ENCODE results near the gene PLCB4. TPM values are rescaled to one million over a fixed set of nuclear protein-coding genes. Genes with fewer than 3 reads are reported as not detected.

Gene PLCB4
- total and polyA plus RNA-seq, 7 donors: 0.90 to 6.7 (median 2.1) TPM

DNA sequence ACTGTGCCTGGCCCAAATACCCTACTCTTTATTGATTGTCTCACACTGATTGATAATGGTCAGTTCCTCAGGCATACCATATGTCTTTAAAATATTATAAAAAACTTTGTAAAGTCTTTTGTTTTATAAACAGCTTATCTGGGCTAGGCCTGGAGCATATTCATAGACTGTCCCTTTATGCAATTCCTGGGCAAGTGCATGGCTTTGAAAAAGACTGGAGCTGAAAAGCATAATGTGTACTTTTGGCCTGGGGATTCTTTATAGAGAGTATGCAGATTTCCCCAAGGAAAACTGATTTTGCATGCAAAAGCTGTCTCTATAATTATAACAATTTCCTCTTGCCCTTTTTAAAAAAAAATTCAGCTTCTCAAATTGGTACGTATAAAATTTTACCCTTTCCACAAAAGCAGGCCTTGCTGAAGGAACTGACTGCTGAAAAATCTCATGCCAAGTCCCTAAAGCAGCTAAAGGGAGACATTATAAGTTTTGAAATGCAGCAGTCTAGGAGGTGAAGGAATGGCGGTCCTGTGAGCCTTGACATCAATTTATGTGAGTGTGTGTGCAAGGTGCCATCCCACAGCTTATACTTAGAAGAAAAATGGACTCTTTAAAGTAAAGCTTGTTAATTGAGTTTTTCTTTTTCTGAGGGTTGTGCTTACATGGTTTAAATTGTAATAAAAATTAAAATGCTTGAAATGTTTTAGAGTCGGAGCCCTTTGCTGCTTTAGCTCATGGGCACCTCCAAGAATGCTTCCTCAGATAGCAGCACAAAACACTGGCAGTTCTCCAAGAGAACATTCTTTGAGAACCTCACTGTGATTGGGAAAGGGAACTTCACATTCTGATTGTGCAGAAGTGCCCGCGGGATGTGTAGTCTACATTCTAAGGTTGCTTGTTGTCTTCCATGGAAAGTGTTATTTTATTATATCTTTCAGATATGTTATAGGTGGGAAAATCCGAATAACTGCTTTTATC is 43.9 kb downstream of the PLCB4 start:
- no peaks in the 10 kb centered on the region for H3K27me3 ChIP-seq (ENCODE audit: insufficient read depth in 3 of 3, low read length in 2 of 3)
- ATAC-seq (peak in 1 of 4 donors; percentile 48), DNase-seq (no peak)
- TF ChIP-seq, protein P1, sequence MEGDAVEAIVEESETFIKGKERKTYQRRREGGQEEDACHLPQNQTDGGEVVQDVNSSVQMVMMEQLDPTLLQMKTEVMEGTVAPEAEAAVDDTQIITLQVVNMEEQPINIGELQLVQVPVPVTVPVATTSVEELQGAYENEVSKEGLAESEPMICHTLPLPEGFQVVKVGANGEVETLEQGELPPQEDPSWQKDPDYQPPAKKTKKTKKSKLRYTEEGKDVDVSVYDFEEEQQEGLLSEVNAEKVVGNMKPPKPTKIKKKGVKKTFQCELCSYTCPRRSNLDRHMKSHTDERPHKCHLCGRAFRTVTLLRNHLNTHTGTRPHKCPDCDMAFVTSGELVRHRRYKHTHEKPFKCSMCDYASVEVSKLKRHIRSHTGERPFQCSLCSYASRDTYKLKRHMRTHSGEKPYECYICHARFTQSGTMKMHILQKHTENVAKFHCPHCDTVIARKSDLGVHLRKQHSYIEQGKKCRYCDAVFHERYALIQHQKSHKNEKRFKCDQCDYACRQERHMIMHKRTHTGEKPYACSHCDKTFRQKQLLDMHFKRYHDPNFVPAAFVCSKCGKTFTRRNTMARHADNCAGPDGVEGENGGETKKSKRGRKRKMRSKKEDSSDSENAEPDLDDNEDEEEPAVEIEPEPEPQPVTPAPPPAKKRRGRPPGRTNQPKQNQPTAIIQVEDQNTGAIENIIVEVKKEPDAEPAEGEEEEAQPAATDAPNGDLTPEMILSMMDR (IDR thresholded peaks at IDR 0.05): no peak
- no peaks in the 10 kb centered on the region for H3K4me1 ChIP-seq
- intact Hi-C loops (cut with DNase I): no loop called here
- no peak overlapping the region for H3K4me3 ChIP-seq
- no peak overlapping the region for H3K27ac ChIP-seq
- H3K9me3 ChIP-seq: no peaks in the 10 kb centered on the region
- H3K36me3 ChIP-seq (ENCODE audit: insufficient read depth in 1 of 2, low read depth in 1 of 2): no peaks in the 10 kb centered on the region
- WGBS, 3 donors: 40 to 49% (median 40%) methylated on average over 6 of the region's 6 CpGs

DNA sequence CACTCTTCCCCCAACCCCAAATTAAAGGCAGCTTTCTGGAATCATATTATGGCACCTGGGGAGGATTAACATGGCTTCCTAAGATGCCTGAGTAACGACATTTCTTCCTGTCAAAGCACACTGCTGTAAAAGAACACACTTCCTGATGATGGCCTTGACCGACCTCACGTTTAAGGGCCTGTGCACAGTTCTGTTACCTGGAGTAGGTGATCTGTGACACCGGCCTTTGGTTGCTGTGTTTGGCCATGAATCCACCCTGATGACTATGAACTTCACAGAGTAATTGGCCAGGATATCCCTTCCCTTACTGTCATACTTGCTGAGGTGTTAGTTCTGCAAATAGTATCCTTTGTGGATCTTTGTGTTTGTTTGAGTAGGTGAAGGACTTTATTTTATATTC is 45.8 kb downstream of the PLCB4 start:
- no peaks in the 10 kb centered on the region for H3K9me3 ChIP-seq
- no peaks in the 10 kb centered on the region for H3K27me3 ChIP-seq (ENCODE audit: insufficient read depth in 3 of 3, low read length in 2 of 3)
- no peak for ATAC-seq
- H3K36me3 ChIP-seq (ENCODE audit: insufficient read depth in 1 of 2, low read depth in 1 of 2): no peaks in the 10 kb centered on the region
- TF ChIP-seq, protein P1 (IDR thresholded peaks at IDR 0.05): no peak
- intact Hi-C loops (cut with DNase I): no loop called here
- DNase-seq: no peak
- 68 to 73% (median 71%) methylated on average over 4 of the region's 4 CpGs for WGBS, 3 donors
- no peak overlapping the region for H3K4me3 ChIP-seq
- no peak overlapping the region for H3K27ac ChIP-seq
- no peaks in the 10 kb centered on the region for H3K4me1 ChIP-seq

DNA sequence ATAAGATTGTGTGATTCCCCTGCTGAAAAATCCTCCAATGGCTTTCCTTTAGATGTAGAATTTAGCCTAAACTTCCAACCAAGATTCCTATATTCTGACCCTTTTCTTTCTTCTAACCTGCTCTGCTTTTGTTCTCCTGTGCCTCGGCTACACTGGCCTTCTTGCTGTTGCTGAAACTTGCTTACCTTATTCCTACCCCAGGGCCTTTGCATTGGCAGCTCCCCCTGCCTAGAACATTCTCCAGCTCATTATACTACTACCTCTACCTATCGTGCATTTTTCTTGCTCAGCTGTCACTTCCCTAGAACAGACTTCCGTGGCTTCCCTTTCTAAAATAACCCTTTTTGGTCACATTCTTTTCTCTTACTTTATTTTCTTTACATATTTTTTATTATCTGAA is 48.7 kb downstream of the PLCB4 start:
- no peaks in the 10 kb centered on the region for H3K36me3 ChIP-seq (ENCODE audit: insufficient read depth in 1 of 2, low read depth in 1 of 2)
- H3K4me1 ChIP-seq: peaks cover 2% of the 10 kb centered on the region
- TF ChIP-seq, protein P1 (IDR thresholded peaks at IDR 0.05): no peak
- DNase-seq (no peak), ATAC-seq (no peak)
- H3K4me3 ChIP-seq: no peak overlapping the region
- intact Hi-C loops (cut with DNase I): no loop called here
- WGBS, 3 donors: 84 to 91% (median 90%) methylated on average over 3 of the region's 3 CpGs
- no peaks in the 10 kb centered on the region for H3K27me3 ChIP-seq (ENCODE audit: insufficient read depth in 3 of 3, low read length in 2 of 3)
- H3K27ac ChIP-seq: no peak overlapping the region
- H3K9me3 ChIP-seq: no peaks in the 10 kb centered on the region

DNA sequence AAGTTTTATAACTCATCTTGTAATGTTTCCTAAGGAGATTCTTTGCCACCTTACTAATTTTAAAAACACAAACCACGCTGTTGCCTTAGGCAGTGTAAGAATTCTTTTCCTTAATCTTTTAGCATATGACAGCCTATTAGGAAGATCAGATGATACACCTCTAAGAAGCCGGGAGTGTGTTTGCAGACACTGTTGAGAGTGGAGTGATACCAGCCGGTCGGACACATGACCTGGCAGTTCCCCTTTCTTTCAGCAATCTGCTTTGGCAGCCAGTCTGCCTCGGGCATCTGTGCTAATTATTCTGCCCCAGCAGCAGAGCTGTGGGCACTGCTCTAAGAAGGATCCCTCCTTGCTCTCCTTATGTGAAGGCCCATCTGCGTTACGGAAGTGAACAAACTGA is 50.9 kb downstream of the PLCB4 start:
- Histone ChIP-seq H3K4me1 (peaks cover 2% of the 10 kb centered on the region), H3K27ac (no peak overlapping the region), H3K36me3 (ENCODE audit: insufficient read depth in 1 of 2, low read depth in 1 of 2) (no peaks in the 10 kb centered on the region), H3K4me3 (no peak overlapping the region), H3K9me3 (no peaks in the 10 kb centered on the region), H3K27me3 (ENCODE audit: insufficient read depth in 3 of 3, low read length in 2 of 3) (no peaks in the 10 kb centered on the region)
- intact Hi-C loops (cut with DNase I): no loop called here
- WGBS, 3 donors: 27 to 36% (median 35%) methylated on average over 7 of the region's 7 CpGs
- TF ChIP-seq, protein P1 (IDR thresholded peaks at IDR 0.05): no peak
- ATAC-seq (peak; percentile 59 to 97 (median 88)), DNase-seq (peak; percentile 18 to 63)

All from psoas muscle (tissue), 8 donors.